Left kidney (tissue), 8 donors: Measurements from ENCODE around the gene C15orf39. TPM values are rescaled to one million over a fixed set of nuclear protein-coding genes. Genes with fewer than 3 reads are reported as not detected.
"Not testable (repeated sequence)": the region's sequence is repeated elsewhere in the genome, so short reads cannot be mapped to it uniquely, and the experiment has no call there.

Experiments
- DNase-seq: peaks from one replicate; pipeline ENCODE4 v3.0.0-alpha.2; 2013
- long read RNA-seq, 8 donors: transcript quantifications; one replicate each; lab custom pipeline, GENCODE V29; 2026
- polyA plus RNA-seq: library from polyadenylated mRNA; unstranded; fragments of 120-200 nt; gene quantifications from one replicate; pipeline ENCODE4 v1.2.1, GENCODE V29; 2013; ENCODE audit not compliant: insufficient read length

Gene C15orf39
- 9.4 TPM for polyA plus RNA-seq
- long read RNA-seq, donor 1, full-length matches to known transcripts, result 25 of 25 reads
- long read RNA-seq, donor 1, partial matches to known transcripts, result 0 of 25 reads
- long read RNA-seq, donor 1, other reads (novel, unspliced or antisense), result 0 of 25 reads
- long read RNA-seq, donor 2, full-length matches to known transcripts, result 12 of 19 reads
- long read RNA-seq, donor 2, partial matches to known transcripts, result 7 of 19 reads
- long read RNA-seq, donor 2, other reads (novel, unspliced or antisense), result 0 of 19 reads
- long read RNA-seq, donor 3, full-length matches to known transcripts, result 12 of 12 reads
- long read RNA-seq, donor 3, partial matches to known transcripts, result 0 of 12 reads
- long read RNA-seq, donor 3, other reads (novel, unspliced or antisense), result 0 of 12 reads
- long read RNA-seq, donor 4, full-length matches to known transcripts, result 5 of 5 reads
- long read RNA-seq, donor 4, partial matches to known transcripts, result 0 of 5 reads
- long read RNA-seq, donor 4, other reads (novel, unspliced or antisense), result 0 of 5 reads
- long read RNA-seq, donor 5, full-length matches to known transcripts, result 4 of 4 reads
- long read RNA-seq, donor 5, partial matches to known transcripts, result 0 of 4 reads
- long read RNA-seq, donor 5, other reads (novel, unspliced or antisense), result 0 of 4 reads
- long read RNA-seq, donor 6, transcript C15orf39-206 (1 exons, 3,152 nt), result major isoform, 23 of 29 reads
- long read RNA-seq, donor 6, partial matches to known transcripts, result 6 of 29 reads
- long read RNA-seq, donor 6, other reads (novel, unspliced or antisense), result 0 of 29 reads
- long read RNA-seq, donor 7, full-length matches to known transcripts, result 10 of 19 reads
- long read RNA-seq, donor 7, partial matches to known transcripts, result 9 of 19 reads
- long read RNA-seq, donor 7, other reads (novel, unspliced or antisense), result 0 of 19 reads
- long read RNA-seq, donor 8, transcript C15orf39-206 (1 exons, 3,152 nt), result major isoform, 6 of 6 reads
- long read RNA-seq, donor 8, partial matches to known transcripts, result 0 of 6 reads
- long read RNA-seq, donor 8, other reads (novel, unspliced or antisense), result 0 of 6 reads

DNA sequence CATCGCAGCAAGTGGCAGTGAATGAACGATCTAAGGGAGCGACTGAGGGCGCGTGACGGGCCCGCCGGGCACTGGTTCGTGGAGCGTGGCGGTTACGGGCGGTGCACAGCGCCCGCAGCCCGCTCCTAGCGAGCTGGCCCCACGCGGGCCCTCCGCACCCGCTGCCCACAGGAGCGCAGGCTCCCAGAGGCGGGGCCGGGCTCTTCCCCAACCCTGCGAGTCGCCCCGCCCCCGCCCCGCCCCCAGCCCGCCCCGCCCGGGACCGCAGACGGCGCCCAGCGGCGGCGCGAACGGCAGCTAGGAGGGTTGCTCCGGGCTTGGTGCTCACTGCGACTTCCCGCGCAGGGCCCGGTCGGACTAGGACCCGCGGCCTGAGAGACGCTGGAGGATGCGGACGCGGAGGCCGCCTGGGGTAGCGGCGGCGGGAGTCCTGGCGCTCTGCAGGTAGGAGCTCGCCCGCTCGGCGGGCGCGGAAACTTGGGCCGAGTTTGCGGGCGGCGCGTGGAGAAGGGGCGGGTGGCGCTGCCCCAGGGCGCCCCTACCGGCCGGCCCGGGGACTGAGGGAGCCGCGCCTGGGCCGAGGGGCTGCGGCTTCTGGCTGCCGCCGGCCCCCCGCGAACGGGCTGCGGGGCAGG lies at the start of gene C15orf39:
Gene C15orf39, plus strand, starts transcription at position 267 of the 635 bp plus-strand sequence. CDS start 4,167 bp downstream, outside the sequence.
- DNase-seq, result no peak

- DNase-seq, result no peak
Observed at GRCh38 chr15:75152382-75153079, 49.2 kb upstream of the C15orf39 start.

DNA sequence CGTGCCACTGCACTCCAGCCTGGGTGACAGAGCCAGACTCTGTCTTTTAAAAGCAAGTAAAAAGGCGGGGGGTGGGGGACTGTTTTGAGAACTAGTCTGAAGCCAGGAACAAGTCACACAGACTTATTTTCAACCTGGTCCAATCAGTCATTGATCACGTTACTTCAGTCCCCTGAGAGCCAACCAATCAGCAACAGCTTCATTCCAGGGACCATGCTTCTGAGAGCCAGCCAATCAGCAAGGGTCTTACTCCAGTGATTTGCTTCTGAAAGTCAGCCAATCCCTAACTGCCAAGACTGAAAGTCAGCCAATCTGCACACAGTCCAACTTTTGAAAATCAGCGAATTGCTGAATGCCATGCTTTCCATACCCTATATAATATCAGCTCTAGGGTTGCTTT lies 48.6 kb upstream of the C15orf39 start:
- no peak for DNase-seq

DNA sequence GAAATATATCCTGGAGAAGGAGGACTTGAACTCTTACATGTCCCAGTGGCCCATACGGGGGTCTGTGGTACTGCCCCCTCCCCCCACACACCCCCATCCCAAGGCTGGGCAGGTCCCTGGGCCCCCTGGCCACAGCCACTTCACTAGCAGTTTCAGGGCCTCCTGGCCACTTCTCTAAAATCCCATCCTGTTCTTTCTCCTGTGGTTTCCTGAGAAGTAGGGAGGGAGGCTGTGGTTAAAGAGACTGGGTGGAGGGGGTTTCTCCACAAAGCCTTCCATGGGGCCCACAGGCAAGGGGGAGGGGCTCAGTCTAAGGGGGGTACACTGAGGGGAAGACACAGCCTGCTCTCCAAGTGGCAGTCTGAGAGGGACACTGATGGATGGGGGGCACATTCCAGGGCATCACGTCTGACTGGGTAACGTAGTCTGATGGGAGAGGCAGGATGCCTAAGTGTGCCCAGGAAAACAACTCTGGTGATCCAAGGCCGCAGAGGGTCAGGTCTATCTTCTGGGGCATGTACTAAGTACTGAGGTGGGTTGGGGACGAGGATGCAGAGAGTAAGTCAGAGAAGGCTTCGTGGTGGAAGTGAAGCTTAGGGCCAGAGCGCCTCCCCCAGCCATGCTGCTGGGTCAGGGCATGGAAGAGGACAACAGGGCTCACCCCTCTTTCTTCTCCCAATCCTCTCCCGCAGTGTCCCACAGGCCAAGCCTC lies 48.0 kb upstream of the C15orf39 start:
- no peak for DNase-seq

DNA sequence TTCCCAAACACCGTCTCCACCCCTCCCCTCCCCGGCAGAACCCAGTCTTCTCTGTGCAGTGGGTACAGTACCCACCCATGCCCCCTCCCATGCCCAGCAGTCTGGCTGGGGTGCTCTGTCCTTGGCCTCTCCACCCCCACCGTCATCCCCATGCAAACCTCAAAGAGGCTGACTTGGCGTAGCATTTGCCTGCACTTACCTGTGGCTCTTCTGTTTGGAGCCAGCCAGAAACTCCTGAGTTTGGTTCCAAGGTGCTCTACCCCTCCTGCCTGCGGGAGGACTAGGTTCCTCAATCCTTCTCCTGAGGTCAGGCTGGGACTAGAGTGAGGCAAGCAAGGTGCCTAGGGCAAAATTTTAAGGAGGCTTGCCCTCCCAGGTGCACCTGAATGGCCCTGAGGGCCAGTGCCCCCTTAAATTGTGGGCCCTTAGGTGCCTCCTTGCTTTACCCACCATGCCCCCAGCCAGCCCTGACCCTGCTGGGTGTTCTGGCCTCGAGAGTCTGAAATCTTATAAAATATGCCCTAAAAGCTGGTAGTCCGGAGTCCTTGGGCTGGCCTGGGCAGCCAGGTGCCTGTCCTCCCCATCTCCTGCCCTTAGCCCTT lies 47.1 kb upstream of the C15orf39 start:
- no peak for DNase-seq

- peak; percentile 34 for DNase-seq
Observed at GRCh38 chr15:75156326-75157215, 45.1 kb upstream of the C15orf39 start.

- no peak for DNase-seq
Observed at GRCh38 chr15:75158402-75158801, 43.3 kb upstream of the C15orf39 start.

DNA sequence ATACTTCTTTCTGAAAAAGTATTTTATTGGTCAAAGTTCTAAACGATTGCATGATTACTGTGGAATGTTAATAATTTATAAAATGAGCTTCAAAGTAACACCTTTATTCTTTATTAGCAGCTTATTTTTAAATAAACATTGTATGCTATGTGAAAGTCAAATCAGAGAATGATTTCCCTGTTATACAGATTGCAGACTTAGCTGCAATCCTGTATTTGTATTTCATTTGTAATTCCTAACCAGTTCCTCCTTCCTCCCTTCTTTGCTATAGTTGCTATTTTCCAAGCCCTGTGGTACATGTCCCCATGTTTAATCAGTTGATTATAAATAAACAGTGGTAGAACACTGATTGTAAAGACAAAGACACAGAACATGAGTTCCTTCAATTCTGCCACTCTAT lies 42.4 kb upstream of the C15orf39 start:
- no peak for DNase-seq

- no peak for DNase-seq
Observed at GRCh38 chr15:75161106-75161916, 40.4 kb upstream of the C15orf39 start.

DNA sequence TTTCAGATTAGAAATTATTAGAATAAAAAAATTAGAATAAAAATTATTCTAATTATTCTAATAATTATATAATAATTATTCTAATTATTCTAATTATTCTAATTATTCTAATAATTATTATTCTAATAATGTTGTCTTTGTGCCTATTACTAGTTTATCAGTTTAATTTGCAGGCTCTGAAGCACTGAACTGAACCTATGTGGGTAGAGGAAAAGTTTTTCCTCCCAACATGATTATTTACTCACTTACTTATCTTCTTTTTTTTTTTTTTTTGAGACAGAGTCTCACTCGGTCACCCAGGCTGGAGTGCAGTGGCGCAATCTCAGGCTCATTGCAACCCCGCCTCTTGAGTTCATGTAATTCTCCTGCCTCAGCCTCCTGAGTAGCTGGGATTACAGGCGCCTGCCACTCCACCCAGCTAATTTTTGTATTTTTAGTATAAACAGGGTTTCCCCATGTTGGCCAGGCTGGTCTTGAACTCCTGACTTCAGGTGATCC lies 39.7 kb upstream of the C15orf39 start:
- no peak for DNase-seq

- no peak for DNase-seq
Observed at GRCh38 chr15:75163150-75163564, 38.5 kb upstream of the C15orf39 start.

DNA sequence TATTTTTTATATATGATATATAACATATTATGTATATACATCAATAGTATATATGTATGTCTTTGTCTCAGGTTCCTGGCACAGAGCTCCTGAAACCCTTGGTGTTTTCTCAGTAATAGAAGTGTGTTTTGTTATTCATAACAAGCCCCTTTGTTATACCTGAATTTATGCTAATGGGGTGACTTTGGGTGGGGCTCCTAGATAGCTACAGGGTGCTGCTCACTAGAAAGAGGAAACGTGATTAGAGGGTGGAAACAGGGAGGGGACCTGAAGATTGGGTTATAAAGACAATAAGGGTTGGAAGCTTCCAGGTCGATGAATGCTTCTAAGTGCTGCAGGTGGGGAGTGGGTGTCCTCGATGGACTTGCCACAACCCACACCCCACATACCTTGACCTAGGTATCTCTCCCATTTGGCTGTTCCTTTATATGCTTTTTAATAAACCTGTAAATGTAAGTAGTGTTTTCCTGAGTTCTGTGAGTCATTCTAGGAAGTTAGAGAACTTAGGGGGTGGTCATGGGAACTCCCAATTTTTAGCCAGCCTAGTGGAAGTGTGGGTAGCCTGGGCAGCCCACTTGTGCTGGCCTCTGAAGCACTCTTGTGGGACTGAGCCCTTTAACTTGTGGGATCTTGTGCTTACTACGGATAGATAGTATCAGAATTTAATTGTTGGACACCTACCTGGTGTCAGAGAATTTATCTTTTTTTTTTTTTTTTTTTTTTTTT lies 36.9 kb upstream of the C15orf39 start:
- no peak for DNase-seq

GRCh38 chr15:75166489-75167063 lies 35.1 kb upstream of the C15orf39 start:
- DNase-seq, result not testable (repeated sequence)

- DNase-seq, result no peak
Observed at GRCh38 chr15:75167588-75168350, 33.9 kb upstream of the C15orf39 start.

DNA sequence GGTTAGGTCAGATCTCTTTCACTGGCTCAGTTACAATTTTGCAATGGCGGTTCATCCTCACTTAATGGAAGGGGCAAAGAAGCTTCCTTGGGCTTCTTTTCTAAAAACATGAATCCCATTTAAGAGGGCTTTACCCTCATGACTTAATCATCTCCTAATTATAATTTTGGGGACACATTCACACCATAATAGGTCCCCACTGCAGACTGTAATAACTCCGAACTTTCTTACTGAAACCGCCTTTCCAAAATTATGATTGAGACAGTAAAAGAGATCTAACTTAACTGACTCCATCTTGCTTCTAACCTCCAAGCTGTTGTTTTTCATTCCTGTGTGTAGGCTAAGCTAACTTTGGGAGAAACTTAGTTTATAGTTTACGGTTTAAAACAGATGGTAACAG lies 33.3 kb upstream of the C15orf39 start:
- no peak for DNase-seq

- DNase-seq, result no peak
Observed at GRCh38 chr15:75170203-75170602, 31.5 kb upstream of the C15orf39 start.
